SK-N-SH treated with all-trans-retinoic acid at 6 μM for 48 hours (cell line): ENCODE measurements around the gene APOL3.

Experiments used
- ATAC-seq: fragments of 200-7000 bp; cut with Tn5 transposase; 3 replicates; pipeline ENCODE4 v1.9.1; 2020; ENCODE audit warnings: mild to moderate bottlenecking, moderate library complexity
- ARNTL ChIP-seq: fragments of 450-650 bp; formaldehyde crosslinking; IDR thresholded peaks from 2 replicates; pipeline ENCODE4 v1.5.0; 2020; ENCODE audit warnings: low read depth, mild to moderate bottlenecking, moderate library complexity, borderline replicate concordance
- CREB5 ChIP-seq: fragments of 250-450 bp; sonication (Bioruptor Pico); IDR thresholded peaks from 2 replicates; pipeline ENCODE4 v1.5.1; 2020; ENCODE audit warnings: low read depth, mild to moderate bottlenecking, moderate library complexity
- CSDC2 ChIP-seq: fragments of 250-450 bp; sonication (Bioruptor Pico); IDR thresholded peaks from 2 replicates; pipeline ENCODE4 v1.5.0; 2020; ENCODE audit warnings: mild to moderate bottlenecking, moderate library complexity
- CSRNP3 ChIP-seq: fragments of 250-450 bp; sonication (Bioruptor Pico); IDR thresholded peaks from 2 replicates; pipeline ENCODE4 v1.5.1; 2021; ENCODE audit warnings: mild to moderate bottlenecking, moderate library complexity
- ESRRG ChIP-seq: fragments of 250-450 bp; sonication (Bioruptor Pico); IDR thresholded peaks from 2 replicates; pipeline ENCODE4 v1.6.1; 2021; ENCODE audit warnings: mild to moderate bottlenecking
- ISL1 ChIP-seq: fragments of 250-450 bp; sonication (Bioruptor Pico); IDR thresholded peaks from 2 replicates; pipeline ENCODE4 v2.1.2; 2022; ENCODE audit warnings: mild to moderate bottlenecking, moderate library complexity
- OSR1 ChIP-seq: fragments of 250-450 bp; sonication (Bioruptor Pico); IDR thresholded peaks from 2 replicates; pipeline ENCODE4 v1.8.0; 2022; ENCODE audit warnings: moderate library complexity, mild to moderate bottlenecking, inconsistent platforms
- PATZ1 ChIP-seq: fragments of 250-450 bp; sonication (Bioruptor Pico); IDR thresholded peaks from 2 replicates; pipeline ENCODE4 v1.8.0; 2020; ENCODE audit warnings: mild to moderate bottlenecking, moderate library complexity, borderline replicate concordance
- POU6F1 ChIP-seq: fragments of 250-450 bp; sonication (Bioruptor Pico); IDR thresholded peaks from 2 replicates; pipeline ENCODE4 v1.8.0; 2021; ENCODE audit warnings: low read depth, mild to moderate bottlenecking, moderate library complexity, borderline replicate concordance
- PPARA ChIP-seq: fragments of 250-450 bp; sonication (Bioruptor Pico); IDR thresholded peaks from 2 replicates; pipeline ENCODE4 v1.5.0; 2020; ENCODE audit warnings: mild to moderate bottlenecking, borderline replicate concordance
- RARB ChIP-seq: fragments of 250-450 bp; sonication (Bioruptor Pico); IDR thresholded peaks from 2 replicates; pipeline ENCODE4 v1.8.0; 2021; ENCODE audit warnings: mild to moderate bottlenecking, moderate library complexity
- SNAI2 ChIP-seq: fragments of 250-450 bp; sonication (Bioruptor Pico); IDR thresholded peaks from 2 replicates; pipeline ENCODE4 v1.5.0; 2020; ENCODE audit warnings: mild to moderate bottlenecking, moderate library complexity
- TCF4 ChIP-seq: fragments of 250-450 bp; sonication (Bioruptor Pico); IDR thresholded peaks from 2 replicates; pipeline ENCODE4 v1.8.0; 2021; ENCODE audit warnings: mild to moderate bottlenecking, moderate library complexity, borderline replicate concordance
- TOX ChIP-seq: fragments of 250-450 bp; sonication (Bioruptor Pico); IDR thresholded peaks from 2 replicates; pipeline ENCODE4 v1.8.0; 2021; ENCODE audit warnings: mild to moderate bottlenecking, moderate library complexity, borderline replicate concordance
- ZC3H10 ChIP-seq: fragments of 250-450 bp; sonication (Bioruptor Pico); IDR thresholded peaks from 2 replicates; pipeline ENCODE4 v1.5.1; 2021; ENCODE audit warnings: mild to moderate bottlenecking, moderate library complexity
- ZFP3 ChIP-seq: fragments of 250-450 bp; sonication (Bioruptor Pico); IDR thresholded peaks from 2 replicates; pipeline ENCODE4 v1.5.0; 2020; ENCODE audit warnings: mild to moderate bottlenecking, moderate library complexity
- ZFP30 ChIP-seq: fragments of 450-650 bp; formaldehyde crosslinking; IDR thresholded peaks from 2 replicates; pipeline ENCODE4 v1.5.0; 2022; ENCODE audit warnings: mild to moderate bottlenecking, moderate library complexity
- ZNF565 ChIP-seq: fragments of 450-650 bp; formaldehyde crosslinking; conservative IDR thresholded peaks from 2 replicates; pipeline ENCODE4 v1.5.0; 2020; ENCODE audit warnings: low read depth, mild to moderate bottlenecking, moderate library complexity
- ZNF70 ChIP-seq: fragments of 450-650 bp; formaldehyde crosslinking; IDR thresholded peaks from 2 replicates; pipeline ENCODE4 v1.5.0; 2020; ENCODE audit warnings: mild to moderate bottlenecking, moderate library complexity
- ZNF8 ChIP-seq: fragments of 450-650 bp; formaldehyde crosslinking; IDR thresholded peaks from 2 replicates; pipeline ENCODE4 v1.5.0; 2020; ENCODE audit warnings: mild to moderate bottlenecking, moderate library complexity
- TF ChIP-seq, protein P1 (sequence below): fragments of 250-450 bp; sonication (Bioruptor Pico); IDR thresholded peaks from 2 replicates; pipeline ENCODE4 v1.5.0; 2020; ENCODE audit warnings: mild to moderate bottlenecking, moderate library complexity

APOL3 gene

GRCh38 chr22:36171941-36172340 is 11.4 kb upstream of the APOL3 start:
- TF ChIP-seq OSR1 (CRISPR knock-in tag) (no peak), TOX (CRISPR knock-in tag) (no peak), ZFP30 (no peak)
- ATAC-seq, result no peak

GRCh38 chr22:36166518-36167220 is 6.1 kb upstream of the APOL3 start:
- no peak for ATAC-seq
- TF ChIP-seq POU6F1 (no peak), ZNF70 (CRISPR knock-in tag) (no peak), ESRRG (no peak), ARNTL (CRISPR knock-in tag) (no peak), CSRNP3 (CRISPR knock-in tag) (no peak), ZNF8 (no peak), CREB5 (CRISPR knock-in tag) (no peak), ISL1 (CRISPR knock-in tag) (no peak), CSDC2 (no peak), PATZ1 (CRISPR knock-in tag) (no peak), ZFP3 (CRISPR knock-in tag) (no peak), SNAI2 (CRISPR knock-in tag) (no peak), TCF4 (CRISPR knock-in tag) (no peak), ZC3H10 (no peak)
- TF ChIP-seq, protein P1, sequence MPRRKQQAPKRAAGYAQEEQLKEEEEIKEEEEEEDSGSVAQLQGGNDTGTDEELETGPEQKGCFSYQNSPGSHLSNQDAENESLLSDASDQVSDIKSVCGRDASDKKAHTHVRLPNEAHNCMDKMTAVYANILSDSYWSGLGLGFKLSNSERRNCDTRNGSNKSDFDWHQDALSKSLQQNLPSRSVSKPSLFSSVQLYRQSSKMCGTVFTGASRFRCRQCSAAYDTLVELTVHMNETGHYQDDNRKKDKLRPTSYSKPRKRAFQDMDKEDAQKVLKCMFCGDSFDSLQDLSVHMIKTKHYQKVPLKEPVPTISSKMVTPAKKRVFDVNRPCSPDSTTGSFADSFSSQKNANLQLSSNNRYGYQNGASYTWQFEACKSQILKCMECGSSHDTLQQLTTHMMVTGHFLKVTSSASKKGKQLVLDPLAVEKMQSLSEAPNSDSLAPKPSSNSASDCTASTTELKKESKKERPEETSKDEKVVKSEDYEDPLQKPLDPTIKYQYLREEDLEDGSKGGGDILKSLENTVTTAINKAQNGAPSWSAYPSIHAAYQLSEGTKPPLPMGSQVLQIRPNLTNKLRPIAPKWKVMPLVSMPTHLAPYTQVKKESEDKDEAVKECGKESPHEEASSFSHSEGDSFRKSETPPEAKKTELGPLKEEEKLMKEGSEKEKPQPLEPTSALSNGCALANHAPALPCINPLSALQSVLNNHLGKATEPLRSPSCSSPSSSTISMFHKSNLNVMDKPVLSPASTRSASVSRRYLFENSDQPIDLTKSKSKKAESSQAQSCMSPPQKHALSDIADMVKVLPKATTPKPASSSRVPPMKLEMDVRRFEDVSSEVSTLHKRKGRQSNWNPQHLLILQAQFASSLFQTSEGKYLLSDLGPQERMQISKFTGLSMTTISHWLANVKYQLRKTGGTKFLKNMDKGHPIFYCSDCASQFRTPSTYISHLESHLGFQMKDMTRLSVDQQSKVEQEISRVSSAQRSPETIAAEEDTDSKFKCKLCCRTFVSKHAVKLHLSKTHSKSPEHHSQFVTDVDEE, result no peak

- no peak for ATAC-seq
- TF ChIP-seq ZNF565 (CRISPR knock-in tag), result no peak
Measured at GRCh38 chr22:36166086-36166485, 5.5 kb upstream of the APOL3 start.

DNA sequence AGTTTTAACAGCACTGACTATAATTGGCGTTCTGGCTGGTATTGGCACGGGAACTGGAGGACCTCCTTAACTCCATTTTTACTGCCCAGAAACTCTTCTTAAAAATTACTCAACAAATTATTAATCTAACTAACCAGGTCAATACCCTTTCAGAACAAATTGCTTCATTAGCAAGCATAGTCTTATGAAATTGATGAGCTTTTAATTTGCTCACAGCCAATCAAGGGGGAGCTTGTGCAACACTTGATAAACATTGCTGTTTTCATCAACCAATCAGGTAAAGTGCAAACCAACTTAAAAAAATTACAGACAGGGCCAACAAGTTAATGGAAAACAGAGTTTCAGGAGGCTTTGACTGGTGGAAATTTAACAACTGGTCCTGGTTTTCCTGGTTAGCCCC is 4.6 kb upstream of the APOL3 start:
- TF ChIP-seq CREB5 (CRISPR knock-in tag), result no peak
- TF ChIP-seq PATZ1 (CRISPR knock-in tag), result no peak
- no peak for TF ChIP-seq RARB (CRISPR knock-in tag)
- no peak for TF ChIP-seq ZNF8
- no peak for TF ChIP-seq ESRRG
- no peak for TF ChIP-seq PPARA (CRISPR knock-in tag)
- TF ChIP-seq ZNF565 (CRISPR knock-in tag), result no peak
- ATAC-seq, result no peak
